Right kidney (tissue), 1 donor: Measurements from ENCODE around the gene TUBA3C.

Experiments used
- DNase-seq: peaks from one replicate; pipeline ENCODE4 v3.0.0-alpha.2; 2016

TUBA3C gene

GRCh38 chr13:19161308-19161707 lies 20.3 kb downstream of the TUBA3C start:
- no peak for DNase-seq

GRCh38 chr13:19159761-19160420 lies 21.7 kb downstream of the TUBA3C start:
- DNase-seq = no peak

GRCh38 chr13:19159181-19159580 lies 22.4 kb downstream of the TUBA3C start:
- no peak for DNase-seq

GRCh38 chr13:19158526-19159174 lies 23.0 kb downstream of the TUBA3C start:
- DNase-seq = no peak

GRCh38 chr13:19158006-19158405 lies 23.6 kb downstream of the TUBA3C start:
- no peak for DNase-seq

- no peak for DNase-seq
Observed at GRCh38 chr13:19157461-19157860, 24.2 kb downstream of the TUBA3C start.

- DNase-seq = no peak
Observed at GRCh38 chr13:19156013-19156825, 25.4 kb downstream of the TUBA3C start.

GRCh38 chr13:19155321-19155861 lies 26.2 kb downstream of the TUBA3C start:
- no peak for DNase-seq

GRCh38 chr13:19154843-19155242 lies 26.8 kb downstream of the TUBA3C start:
- no peak for DNase-seq

GRCh38 chr13:19153782-19154450 lies 27.7 kb downstream of the TUBA3C start:
- no peak for DNase-seq

GRCh38 chr13:19152403-19152802 lies 29.2 kb downstream of the TUBA3C start:
- DNase-seq = no peak

GRCh38 chr13:19151581-19152263 lies 29.9 kb downstream of the TUBA3C start:
- no peak for DNase-seq

- no peak for DNase-seq
Observed at GRCh38 chr13:19150712-19151228, 30.9 kb downstream of the TUBA3C start.

- DNase-seq = no peak
Observed at GRCh38 chr13:19150226-19150625, 31.4 kb downstream of the TUBA3C start.

GRCh38 chr13:19148561-19148960 lies 33.1 kb downstream of the TUBA3C start:
- no peak for DNase-seq
